Activated CD8-positive, alpha-beta memory T cell treated with anti-CD3 and anti-CD28 coated beads, Interleukin-2, amount 10 ng/mL, durations not matched to agents 7 days and 5 days (primary cell): ENCODE data around the gene PAOX. TPM values are rescaled to one million over a fixed set of nuclear protein-coding genes. Genes with fewer than 3 reads are reported as not detected.

Experiments used
- ATAC-seq: fragments of 150-1000 bp; cut with Tn5 transposase; one replicate; pipeline ENCODE4 v1.10.0; 2021; ENCODE audit warnings: moderate library complexity
- CTCF ChIA-PET: fragments of 350-600 bp; sonication (Branson Sonifier 250); formaldehyde crosslinking; loops from one replicate; lab custom pipeline; 2021; ENCODE audit warnings: antibody characterized with exemption; lab: Charles Lee
- DNase-seq: peaks from one replicate; pipeline ENCODE4 v3.0.0-alpha.2; 2020
- H3K27ac Mint-ChIP-seq: one replicate; pipeline ENCODE4 v1.8.0; 2021; ENCODE audit warnings: mild to moderate bottlenecking, mixed read lengths
- H3K27me3 Mint-ChIP-seq: one replicate; pipeline ENCODE4 v1.8.0; 2021; ENCODE audit warnings: mixed read lengths
- H3K36me3 Mint-ChIP-seq: one replicate; pipeline ENCODE4 v1.8.0; 2021; ENCODE audit warnings: mild to moderate bottlenecking, mixed read lengths
- H3K4me1 Mint-ChIP-seq: one replicate; pipeline ENCODE4 v1.8.0; 2021; ENCODE audit warnings: mixed read lengths
- H3K4me3 Mint-ChIP-seq: one replicate; pipeline ENCODE4 v1.8.0; 2021; ENCODE audit warnings: mild to moderate bottlenecking, moderate library complexity, mixed read lengths
- H3K9me3 Mint-ChIP-seq: one replicate; pipeline ENCODE4 v1.8.0; 2022; ENCODE audit warnings: low read depth, mixed read lengths
- total RNA-seq, 2 experiments: library from RNA; stranded (reverse); gene quantifications; one replicate each; pipeline ENCODE4 v1.2.3, GENCODE V29; 2021

The PAOX gene
- total RNA-seq, 2 experiments from 2014 or later, result 5.6 to 6.0 TPM

DNA sequence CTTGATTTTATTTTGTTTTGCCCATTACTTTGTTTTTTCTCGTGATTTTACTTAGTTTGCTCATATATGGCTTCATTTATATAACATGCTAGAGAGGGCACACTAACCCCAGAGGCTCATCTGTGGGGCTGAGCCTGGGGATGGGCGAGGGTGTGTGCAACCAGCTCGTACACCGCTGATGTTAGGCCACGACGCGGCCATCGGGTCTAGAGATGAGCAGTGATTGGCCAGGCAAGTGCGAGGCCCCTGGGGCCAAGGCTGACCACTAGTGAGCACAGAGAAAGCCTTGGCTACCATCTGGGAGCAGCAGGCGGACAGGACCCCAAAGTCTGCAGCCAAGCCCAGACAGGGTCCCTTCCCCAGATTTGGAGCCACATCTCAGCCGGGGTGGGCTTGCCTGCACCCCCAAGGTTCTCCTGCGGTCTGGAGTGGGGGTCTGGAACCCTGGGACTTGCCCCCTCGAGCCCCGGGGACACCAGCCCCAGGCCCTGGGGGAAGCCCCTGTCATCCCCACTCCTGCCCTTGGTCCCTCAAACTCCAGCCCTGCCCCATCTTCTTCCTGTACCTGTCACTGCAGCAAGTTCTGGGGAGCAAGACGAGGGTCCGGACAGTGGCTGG is 25.0 kb upstream of the PAOX start:
- CTCF ChIA-PET, result interaction anchor here (0.7 to 2.3 kb wide), 2 partner anchors 24 to 1467 kb away, joined by 3 to 7 read pairs; no protein-coding TSS in a partner anchor

DNA sequence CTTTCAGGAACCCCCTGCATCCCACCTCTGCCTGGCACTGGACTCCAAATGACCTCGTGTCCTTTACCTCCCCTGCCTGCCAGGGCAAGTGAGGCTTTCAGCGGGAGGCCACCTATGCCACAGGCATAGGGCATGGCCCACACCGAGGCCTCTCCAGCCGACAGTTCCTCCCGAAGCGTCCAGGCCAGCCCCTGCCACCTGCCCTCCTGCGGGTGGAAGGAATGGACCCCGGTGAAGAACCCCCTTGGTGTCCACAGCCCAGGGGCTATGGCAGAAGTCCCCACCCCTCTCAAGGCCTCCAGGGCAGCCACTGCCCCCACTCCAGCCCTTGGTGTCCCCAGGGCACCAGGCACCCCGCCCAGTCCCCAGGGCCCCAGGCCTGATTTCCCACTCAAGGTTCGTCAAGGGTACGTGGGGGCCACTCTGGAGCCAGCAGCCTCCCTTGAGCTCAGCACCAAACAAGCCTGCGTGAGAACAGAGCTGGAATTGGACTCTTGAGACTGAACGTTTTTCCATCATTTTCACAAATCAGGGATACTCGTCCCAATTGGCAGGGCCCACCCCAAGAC is 24.3 kb upstream of the PAOX start:
- Mint-ChIP-seq H3K4me1 (peaks cover 2% of the 10 kb centered on the region), H3K27ac (no peak overlapping the region), H3K27me3 (no peaks in the 10 kb centered on the region), H3K9me3 (no peaks in the 10 kb centered on the region), H3K36me3 (no peaks in the 10 kb centered on the region), H3K4me3 (no peak overlapping the region)
- DNase-seq (no peak), ATAC-seq (no peak)
- CTCF ChIA-PET, result no interaction called here

More for the DNA sequence above, 25.0 kb upstream of the PAOX start:
- DNase-seq (no peak), ATAC-seq (no peak)
- no peak overlapping the region for H3K4me3 Mint-ChIP-seq
- peaks cover 4% of the 10 kb centered on the region for H3K4me1 Mint-ChIP-seq
- no peak overlapping the region for H3K27ac Mint-ChIP-seq
- no peaks in the 10 kb centered on the region for H3K36me3 Mint-ChIP-seq
- no peaks in the 10 kb centered on the region for H3K27me3 Mint-ChIP-seq
- no peaks in the 10 kb centered on the region for H3K9me3 Mint-ChIP-seq

DNA sequence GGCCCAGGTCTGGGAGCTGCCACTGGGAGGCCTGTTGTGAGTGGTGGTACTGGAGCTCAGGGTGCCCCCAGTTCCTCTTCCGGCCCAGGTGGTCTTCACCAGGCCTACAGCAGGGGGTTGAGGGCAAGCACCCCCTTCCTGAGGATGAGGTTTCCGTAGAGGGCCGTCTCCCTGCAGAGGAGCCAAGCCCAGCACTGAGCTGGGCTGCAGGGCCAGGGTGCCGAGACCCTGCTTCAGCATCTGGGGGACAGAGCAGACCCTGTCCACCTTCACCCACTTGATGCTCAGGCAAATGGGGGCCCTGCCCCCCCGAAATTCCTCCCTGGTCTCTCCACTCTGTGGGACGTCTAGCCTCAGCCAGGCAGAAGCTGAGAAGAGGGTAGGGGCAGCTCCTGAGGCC is 23.8 kb upstream of the PAOX start:
- no peaks in the 10 kb centered on the region for H3K9me3 Mint-ChIP-seq
- CTCF ChIA-PET, result interaction anchor here (1.2 kb wide), 1 partner anchor 26 kb away, joined by 3 read pairs; no protein-coding TSS in a partner anchor

DNA sequence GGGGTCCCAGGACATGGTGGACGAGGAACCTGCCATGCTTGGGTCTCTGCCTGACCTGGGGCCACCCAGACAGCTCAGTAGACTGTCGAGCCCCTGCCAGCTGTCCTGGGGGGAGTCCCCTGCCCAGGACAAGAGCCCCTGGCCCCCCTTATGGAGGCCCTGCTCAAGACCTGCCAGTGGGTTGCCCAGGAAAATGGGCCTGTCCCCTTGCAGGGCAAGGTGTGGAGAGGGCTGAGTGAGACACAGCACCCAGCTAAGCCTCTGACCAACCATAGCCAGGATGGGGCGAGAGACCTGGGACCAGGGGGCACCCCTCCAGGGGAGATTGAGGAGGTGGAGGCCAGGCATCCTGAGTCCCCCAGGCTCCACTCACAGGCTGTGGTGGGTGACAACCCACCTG is 23.1 kb upstream of the PAOX start:
- DNase-seq (no peak), ATAC-seq (no peak)
- CTCF ChIA-PET, result interaction anchor here (1.1 to 1.2 kb wide), 2 partner anchors 27 to 35 kb away, joined by 3 read pairs; no protein-coding TSS in a partner anchor
- no peaks in the 10 kb centered on the region for H3K27me3 Mint-ChIP-seq
- peaks cover 2% of the 10 kb centered on the region for H3K4me1 Mint-ChIP-seq
- no peak overlapping the region for H3K27ac Mint-ChIP-seq
- no peak overlapping the region for H3K4me3 Mint-ChIP-seq
- H3K9me3 Mint-ChIP-seq, result no peaks in the 10 kb centered on the region
- H3K36me3 Mint-ChIP-seq, result no peaks in the 10 kb centered on the region

More for the DNA sequence above, 23.8 kb upstream of the PAOX start:
- Mint-ChIP-seq H3K27ac (no peak overlapping the region), H3K4me1 (peaks cover 2% of the 10 kb centered on the region), H3K27me3 (no peaks in the 10 kb centered on the region), H3K36me3 (no peaks in the 10 kb centered on the region), H3K4me3 (no peak overlapping the region)
- DNase-seq (no peak), ATAC-seq (no peak)

DNA sequence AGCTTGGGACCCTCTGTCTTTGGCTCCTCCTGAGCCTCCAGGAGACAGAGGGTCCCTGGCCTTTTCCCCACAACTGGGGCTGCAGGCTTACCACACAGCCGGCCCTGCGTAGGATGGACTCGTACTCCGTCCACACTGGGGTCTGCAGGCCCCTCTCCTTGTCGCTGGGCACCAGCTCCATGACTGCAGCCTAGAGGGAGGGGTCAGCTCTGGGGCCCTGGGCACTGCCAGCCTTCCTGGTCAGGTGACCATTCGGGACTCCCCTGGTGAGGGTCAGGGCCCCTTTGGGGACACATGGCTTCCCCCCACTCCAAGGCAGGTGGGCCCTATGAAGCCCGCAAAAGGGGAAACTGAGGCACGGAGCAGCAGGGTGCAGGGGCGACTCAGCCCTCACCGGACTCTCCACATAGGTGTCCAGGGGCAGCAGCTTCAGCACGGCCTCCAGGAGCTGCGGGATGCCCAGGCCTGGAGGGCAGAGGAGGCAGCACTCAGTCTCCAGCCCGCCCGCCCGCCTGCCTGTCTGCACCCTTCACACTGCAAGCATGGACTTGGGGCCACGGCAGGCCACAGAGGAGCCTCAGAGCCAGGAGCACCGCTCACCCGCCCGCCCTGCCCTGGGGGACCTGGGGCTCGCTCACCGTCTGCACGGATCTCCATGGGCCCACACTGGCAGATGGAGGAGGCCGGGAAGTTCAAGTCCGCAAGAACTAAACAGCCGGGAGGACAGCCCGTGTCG is 22.3 kb upstream of the PAOX start:
- Mint-ChIP-seq H3K36me3 (no peaks in the 10 kb centered on the region), H3K27ac (no peak overlapping the region), H3K27me3 (no peaks in the 10 kb centered on the region), H3K9me3 (no peaks in the 10 kb centered on the region), H3K4me3 (peak overlapping the region; percentile 62), H3K4me1 (peaks cover 7% of the 10 kb centered on the region)
- DNase-seq (no peak), ATAC-seq (no peak)
- CTCF ChIA-PET, result interaction anchor here (1.1 to 1.5 kb wide), 5 partner anchors 27 to 82 kb away, joined by 3 to 7 read pairs (median 3); no protein-coding TSS in a partner anchor

DNA sequence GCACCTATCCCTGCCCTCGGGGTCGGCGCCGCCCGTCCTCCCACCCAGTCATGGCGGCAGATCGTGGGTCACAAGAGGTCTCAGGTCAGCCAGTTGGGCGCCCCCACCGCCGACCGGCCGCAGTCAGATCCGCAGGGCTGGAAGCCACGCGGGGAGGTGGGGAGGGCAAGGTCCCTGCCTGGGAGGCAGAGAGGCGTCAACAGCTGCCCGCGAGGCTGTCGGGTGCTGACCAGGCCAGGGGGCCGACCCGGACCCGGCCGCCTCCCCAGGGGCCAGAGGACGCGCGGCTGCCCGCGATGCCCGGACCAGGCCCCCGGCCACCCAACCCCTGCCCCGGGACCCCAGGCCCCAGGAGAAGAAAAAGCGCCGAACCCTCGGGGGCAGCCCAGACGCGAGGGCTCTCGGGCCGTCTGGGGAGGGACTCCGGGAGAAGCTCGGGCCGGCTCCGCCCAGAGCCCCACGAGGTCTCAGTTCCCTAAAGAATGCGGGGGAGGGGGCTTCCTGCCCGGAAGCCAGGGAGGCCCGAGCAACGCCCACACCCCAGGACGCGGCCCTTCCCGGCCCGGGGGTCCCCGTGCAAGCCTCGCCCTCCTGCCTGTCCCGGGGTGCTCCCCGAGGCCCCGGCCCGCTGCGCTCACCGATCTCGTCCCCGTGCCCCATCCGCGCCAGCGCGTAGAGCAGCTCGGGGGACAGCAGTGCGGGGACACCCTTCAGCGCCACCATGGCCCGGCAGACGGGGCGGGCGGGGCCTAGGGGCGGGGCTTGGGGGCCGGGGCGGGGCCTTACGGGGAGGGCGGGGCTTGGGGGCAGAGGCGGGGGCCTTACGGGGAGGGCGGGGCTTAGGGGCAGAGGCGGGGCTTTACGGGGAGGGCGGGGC is 21.5 kb upstream of the PAOX start, which contains the start of gene FUOM:
Gene FUOM, minus strand, starts transcription at position 735 of the 877 bp plus-strand sequence. Its CDS starts 12 bp downstream, at position 723.
- ATAC-seq (peak; percentile 91), DNase-seq (peak; percentile 75)
- Mint-ChIP-seq H3K27ac (no peak within 1 kb of the TSS), H3K9me3 (no peaks in the 10 kb centered on the region), H3K4me1 (peaks cover 13% of the 10 kb centered on the region), H3K36me3 (peaks cover 2% of the 10 kb centered on the region), H3K27me3 (no peaks in the 10 kb centered on the region), H3K4me3 (peak within 1 kb of the TSS; percentile 62)
- CTCF ChIA-PET, result interaction anchor here (0.7 to 1.5 kb wide), 5 partner anchors 9 to 82 kb away, joined by 3 to 7 read pairs (median 3); no protein-coding TSS in a partner anchor

DNA sequence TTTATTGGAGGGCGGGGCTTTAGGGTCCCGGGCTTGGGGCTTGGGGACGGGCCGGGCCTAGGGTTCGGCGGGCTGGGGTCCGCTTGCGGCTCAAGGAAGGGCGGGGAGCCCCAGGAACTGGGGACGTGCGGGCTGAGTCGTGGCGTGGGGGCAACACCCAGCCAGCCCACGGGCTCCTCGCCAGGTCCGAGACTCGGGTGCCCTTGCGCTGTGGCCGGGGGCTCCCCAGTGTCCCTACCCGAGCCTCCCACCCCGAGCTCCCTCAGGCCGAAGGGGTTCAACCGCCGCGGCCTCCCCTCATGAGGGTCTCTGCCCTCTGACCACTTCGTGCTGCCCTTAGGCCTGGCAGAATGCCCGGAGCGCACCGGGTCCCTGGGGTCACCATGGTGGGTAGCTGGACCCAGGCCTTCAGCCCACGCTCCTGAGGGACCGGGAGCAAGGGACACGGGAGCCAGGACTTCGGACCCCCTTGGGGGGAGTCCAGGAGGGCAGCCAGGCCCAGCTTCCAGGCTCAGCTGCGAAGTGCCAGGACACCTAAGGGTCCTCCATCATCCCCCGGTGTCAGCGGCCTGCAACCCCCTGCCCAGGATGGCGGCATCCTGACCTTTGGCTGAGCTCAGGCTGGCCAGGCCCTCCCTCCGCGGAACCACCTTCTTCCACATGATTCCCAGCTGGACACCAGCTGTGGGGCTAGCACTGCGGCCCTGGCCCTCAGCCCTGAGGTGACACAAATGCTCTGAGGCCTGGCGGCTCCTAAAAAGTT is 20.7 kb upstream of the PAOX start:
- H3K36me3 Mint-ChIP-seq, result peaks cover 2% of the 10 kb centered on the region
- CTCF ChIA-PET, result interaction anchor here (0.6 to 1.5 kb wide), 7 partner anchors 10 to 83 kb away, joined by 3 to 7 read pairs (median 3); no protein-coding TSS in a partner anchor
- ATAC-seq (peak; percentile 28), DNase-seq (no peak)
- H3K4me3 Mint-ChIP-seq, result no peak overlapping the region
- no peaks in the 10 kb centered on the region for H3K27me3 Mint-ChIP-seq
- H3K4me1 Mint-ChIP-seq, result peaks cover 13% of the 10 kb centered on the region
- no peak overlapping the region for H3K27ac Mint-ChIP-seq
- H3K9me3 Mint-ChIP-seq, result no peaks in the 10 kb centered on the region

DNA sequence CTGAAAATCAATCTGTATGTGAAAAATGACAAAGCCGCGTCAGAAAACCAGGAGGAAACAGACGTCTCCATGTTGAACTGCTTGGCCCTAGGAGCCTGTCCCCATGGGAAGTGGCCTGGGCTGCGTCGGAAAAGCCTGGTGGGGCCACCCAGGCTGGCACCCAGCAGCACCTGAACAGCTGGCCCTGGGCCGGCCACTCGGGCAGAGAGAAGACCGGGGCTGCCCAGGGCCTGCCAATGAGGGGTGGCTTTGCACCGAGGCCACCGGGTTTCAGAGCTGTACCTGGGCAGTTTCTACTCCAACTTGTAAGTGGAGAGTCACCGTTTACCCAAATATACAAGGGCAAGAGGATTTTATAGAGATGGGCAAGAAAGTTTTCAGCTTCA is 20.1 kb upstream of the PAOX start:
- Mint-ChIP-seq H3K27me3 (no peaks in the 10 kb centered on the region), H3K36me3 (peaks cover 2% of the 10 kb centered on the region), H3K9me3 (no peaks in the 10 kb centered on the region), H3K4me1 (peaks cover 13% of the 10 kb centered on the region), H3K27ac (no peak overlapping the region), H3K4me3 (no peak overlapping the region)
- ATAC-seq (no peak), DNase-seq (no peak)
- CTCF ChIA-PET, result interaction anchor here (0.6 to 1.5 kb wide), 3 partner anchors 28 to 45 kb away, joined by 3 to 7 read pairs (median 3); no protein-coding TSS in a partner anchor

DNA sequence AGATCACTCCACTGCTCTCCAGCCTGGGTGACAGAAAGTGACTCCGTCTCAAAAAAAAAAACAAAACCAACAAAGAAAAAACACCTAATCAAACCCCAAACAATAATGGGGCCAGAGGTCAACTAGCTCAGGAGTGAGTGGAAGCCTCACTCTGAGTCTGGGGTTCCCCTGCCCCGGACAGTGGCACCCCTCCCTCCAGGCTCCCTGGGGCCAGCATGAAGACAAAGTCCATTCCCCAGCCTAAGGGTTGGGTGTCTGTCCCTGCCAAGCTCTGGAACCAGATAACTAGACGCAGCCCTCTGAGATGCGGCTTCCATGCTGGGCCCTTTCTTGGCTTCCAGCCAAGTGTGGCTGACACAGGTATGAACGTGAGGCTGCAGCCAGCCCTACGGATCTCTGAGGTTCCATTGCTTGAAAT is 19.5 kb upstream of the PAOX start:
- DNase-seq (no peak), ATAC-seq (no peak)
- Mint-ChIP-seq H3K27ac (no peak overlapping the region), H3K9me3 (no peaks in the 10 kb centered on the region), H3K27me3 (no peaks in the 10 kb centered on the region), H3K36me3 (peaks cover 2% of the 10 kb centered on the region), H3K4me1 (peaks cover 13% of the 10 kb centered on the region), H3K4me3 (no peak overlapping the region)
- CTCF ChIA-PET, result interaction anchor here (1.0 to 1.5 kb wide), 2 partner anchors 30 to 45 kb away, joined by 3 to 7 read pairs; no protein-coding TSS in a partner anchor

DNA sequence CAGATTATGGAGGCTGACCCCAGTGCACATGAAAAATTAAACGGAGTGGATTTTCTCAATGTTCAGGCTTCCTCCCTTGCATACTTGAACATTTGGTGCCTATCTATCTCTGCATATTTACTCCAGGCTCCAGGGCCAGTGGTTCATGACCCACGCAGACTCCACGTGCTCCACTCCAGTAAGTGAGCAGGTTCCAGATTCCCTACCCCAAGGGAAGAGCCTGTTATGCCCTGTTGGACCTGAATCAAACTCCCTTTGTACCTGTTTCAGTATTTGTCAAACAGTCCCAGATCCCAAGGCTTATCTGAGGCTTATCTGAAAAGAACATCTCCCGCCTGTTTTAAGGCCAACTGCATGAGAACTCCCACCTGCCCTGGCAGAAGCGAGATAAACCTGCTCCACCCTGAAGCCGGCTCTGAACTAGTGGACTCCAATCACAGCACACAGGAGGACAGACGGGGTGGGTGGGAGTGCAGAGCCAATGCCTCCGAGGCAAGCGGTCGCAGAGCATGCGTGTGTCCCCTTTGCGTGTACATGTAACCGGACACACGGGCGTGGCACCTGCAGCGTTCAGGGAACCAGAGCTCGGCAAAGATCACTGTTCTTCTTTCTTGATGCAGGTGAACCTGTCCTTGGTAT is 19.0 kb upstream of the PAOX start:
- peaks cover 2% of the 10 kb centered on the region for H3K36me3 Mint-ChIP-seq
- CTCF ChIA-PET, result no interaction called here
- H3K4me1 Mint-ChIP-seq, result peaks cover 13% of the 10 kb centered on the region
- H3K4me3 Mint-ChIP-seq, result no peak overlapping the region
- DNase-seq (no peak), ATAC-seq (no peak)
- H3K27me3 Mint-ChIP-seq, result no peaks in the 10 kb centered on the region
- no peaks in the 10 kb centered on the region for H3K9me3 Mint-ChIP-seq
- no peak overlapping the region for H3K27ac Mint-ChIP-seq

DNA sequence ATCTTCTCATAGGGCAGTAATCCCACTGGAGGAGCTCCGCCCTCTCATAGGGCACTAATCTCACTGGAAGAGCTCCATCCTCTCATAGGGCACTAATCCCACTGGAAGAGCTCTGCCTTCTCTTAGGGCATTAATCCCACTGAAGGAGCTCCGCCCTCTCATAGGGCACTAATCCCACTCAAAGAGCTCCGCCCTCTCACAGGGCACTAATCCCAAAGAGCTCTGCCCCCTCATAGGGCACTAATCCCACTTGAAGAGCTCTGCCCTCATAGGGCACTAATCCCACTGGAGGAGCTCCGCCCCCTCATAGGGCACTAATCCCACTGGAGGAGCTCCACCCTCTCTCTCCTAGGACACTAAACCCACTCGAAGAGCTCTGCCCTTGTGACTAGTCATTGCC is 17.8 kb upstream of the PAOX start:
- no peaks in the 10 kb centered on the region for H3K27me3 Mint-ChIP-seq
- no peaks in the 10 kb centered on the region for H3K9me3 Mint-ChIP-seq
- no peak for ATAC-seq
- DNase-seq, result no peak
- H3K36me3 Mint-ChIP-seq, result peaks cover 2% of the 10 kb centered on the region
- peak overlapping the region; percentile 13 for H3K4me3 Mint-ChIP-seq
- H3K4me1 Mint-ChIP-seq, result peaks cover 10% of the 10 kb centered on the region
- CTCF ChIA-PET, result interaction anchor here (0.8 to 1.9 kb wide), 3 partner anchors 9 to 31 kb away, joined by 4 to 8 read pairs (median 4); partner anchors contain the start of gene PRAP1
- no peak overlapping the region for H3K27ac Mint-ChIP-seq
